GM21717 (cell line): ENCODE data around the gene DIMT1.

ENCODE experiments used
- ATAC-seq: cut with Tn5 transposase; IDR thresholded peaks from one replicate; pipeline ENCODE4 v1.9.1; 2021; ENCODE audit warnings: mild to moderate bottlenecking, moderate library complexity; ENCODE audit not compliant: unreplicated experiment

Gene DIMT1

DNA sequence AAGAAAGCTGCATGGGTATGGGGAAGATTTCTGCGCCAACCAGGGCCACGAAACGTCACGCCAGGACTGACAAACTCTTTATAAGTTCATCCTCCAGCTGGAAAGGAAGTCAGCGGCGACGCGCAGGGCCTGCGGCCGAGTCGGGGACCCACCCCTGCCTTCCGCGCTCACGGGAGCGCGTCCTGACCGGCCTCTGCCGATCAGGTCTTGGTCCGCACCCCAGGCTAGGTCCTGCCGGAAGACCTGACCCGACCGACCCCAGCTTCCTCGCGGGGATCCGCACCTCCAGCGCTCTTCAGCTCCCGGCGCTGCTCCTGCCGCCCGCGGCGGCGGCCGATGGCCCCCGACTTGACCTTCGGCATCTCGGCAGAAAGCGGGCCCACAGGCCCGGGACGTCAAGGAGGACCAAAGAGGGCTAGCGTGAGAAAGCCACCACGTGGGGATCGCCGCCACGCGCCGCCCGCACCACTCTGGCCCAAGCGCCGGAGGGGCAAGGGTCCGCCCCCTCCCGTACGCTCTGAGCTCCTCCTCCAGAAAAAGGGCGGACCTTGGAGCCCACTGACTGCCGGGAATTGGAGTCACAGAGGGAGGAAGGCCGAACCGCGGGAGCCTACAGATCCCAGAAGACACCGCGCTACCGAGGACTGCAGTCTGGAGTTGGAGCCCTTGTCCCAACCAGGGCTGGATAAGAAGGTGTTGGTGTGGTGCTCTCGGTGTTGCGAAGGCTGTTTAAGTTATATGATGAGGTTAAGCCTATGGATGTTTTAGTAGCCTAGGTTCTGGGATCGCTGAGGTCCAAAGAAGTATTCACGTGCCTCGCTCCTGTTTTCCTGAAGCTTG is at the start of gene DIMT1:
TSS of gene DIMT1 (minus strand) at position 495 of the 840 bp plus-strand sequence. CDS start at position 362, 133 bp downstream.
- ATAC-seq: peak; percentile 98

DNA sequence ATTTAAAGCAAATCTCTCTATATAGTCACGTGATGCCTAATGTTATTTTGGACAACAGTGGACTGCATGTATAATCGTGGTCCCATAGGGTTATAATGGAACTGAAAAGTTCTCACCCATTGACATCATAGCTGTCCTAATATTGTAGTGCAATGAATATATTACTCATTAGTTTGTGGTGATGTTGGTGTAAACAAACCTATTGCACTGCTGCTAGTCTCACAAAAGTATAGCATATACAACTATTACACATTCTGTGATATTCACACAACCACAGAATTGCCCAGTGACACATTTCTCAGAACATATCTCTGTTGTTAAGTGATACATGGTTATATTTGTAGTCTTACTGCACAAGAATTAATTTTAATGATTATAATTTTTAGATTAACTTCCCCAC is 46.6 kb upstream of the DIMT1 start:
- ATAC-seq: no peak

DNA sequence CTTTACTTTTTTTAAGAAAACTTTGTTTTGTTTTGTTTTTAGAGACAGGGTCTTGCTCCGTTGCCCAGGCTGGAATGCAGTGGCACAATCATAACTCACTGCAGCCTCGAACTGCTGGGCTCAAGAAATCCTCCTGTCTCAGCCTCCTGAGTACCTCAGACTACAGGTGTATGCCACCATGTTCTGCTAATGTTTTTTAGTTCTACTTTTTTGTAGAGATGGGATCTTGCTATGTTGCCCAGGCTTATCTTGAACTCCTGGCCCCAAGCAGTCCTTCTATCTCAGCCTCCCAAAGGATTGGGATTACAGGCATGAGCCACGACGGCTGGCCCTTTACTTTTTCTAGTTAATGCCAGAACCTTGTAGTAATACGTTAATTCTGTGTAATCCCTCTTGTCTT is 44.8 kb upstream of the DIMT1 start:
- no peak for ATAC-seq

DNA sequence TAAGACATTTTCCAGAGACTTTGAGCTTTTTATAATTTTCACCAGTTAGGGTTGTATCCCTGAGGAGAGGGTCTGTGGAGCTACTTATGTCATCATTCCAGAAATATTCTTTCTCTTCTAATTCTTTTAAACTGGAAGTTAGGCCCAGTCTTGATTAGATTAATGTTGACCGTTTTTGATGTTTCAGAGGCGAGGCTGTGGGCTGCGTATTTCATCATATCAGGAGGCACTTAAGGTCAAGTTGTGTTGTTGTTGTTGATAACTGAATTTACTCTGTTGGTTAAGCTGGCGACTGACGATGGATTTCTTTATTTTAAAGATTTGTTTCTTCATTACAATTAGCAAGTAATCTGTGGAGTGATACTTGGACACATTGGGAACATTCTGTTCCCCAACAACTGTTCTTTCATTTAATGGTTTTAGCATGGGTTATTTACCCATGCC is 28.9 kb upstream of the DIMT1 start:
- no peak for ATAC-seq

DNA sequence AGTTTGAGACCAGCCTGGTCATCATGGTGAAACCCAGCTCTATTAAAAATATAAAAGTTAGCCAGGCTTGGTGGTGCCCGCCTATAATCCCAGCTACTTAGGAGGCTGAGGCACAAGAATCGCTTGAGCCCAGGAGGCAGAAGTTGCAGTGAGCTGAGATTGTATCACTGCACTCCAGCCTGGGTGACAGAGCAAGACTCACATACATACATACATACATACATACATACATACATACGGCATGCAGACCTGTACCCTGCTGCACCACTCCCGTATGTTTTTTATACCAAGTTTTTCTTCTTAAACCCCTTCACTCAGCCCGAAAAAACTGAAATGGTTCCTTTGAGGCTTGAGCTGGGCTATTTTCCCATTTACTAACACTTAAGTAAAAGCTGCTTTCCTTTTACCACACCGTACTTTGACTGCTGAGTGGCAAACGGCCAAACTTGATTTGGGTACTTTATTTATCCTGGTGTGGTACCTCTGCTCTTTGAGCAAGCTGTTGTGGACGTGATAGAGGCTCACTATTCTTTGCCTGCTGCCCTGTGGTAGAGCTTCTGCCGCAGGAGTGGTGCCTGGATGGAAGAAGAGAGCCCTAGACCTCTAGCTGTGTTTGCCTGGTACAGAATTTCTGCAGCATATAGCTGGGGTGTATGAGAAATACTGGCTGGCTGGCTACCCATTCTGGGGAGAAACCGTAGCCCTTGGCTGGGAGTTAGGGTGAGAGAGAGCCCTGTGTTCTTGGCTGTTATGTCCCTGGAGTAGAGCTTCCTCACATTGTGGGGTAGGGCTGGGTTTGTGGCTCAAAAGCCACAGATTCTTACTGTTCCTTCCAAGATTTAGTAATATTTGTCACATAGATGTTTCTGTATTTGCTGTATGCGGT is 28.3 kb upstream of the DIMT1 start:
- ATAC-seq: no peak

DNA sequence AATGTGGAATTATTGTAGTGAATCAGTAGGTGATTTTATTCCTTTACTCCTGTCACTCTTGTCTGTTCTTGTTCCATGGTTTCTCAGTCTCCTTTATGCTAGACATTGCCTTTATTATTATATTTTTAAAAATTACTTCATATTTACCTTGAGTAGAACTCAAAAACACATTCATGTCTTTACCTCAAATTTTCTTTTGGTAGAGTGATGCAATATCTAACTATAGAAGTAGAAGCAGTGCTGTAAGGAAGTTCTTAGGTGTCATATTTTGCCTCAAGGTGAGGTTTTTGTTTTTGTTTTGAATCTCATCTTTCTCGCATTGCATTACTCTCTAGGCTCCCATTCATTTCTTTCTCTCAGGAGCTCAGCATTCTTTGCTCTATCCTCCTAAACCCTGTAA is 21.1 kb upstream of the DIMT1 start:
- no peak for ATAC-seq

DNA sequence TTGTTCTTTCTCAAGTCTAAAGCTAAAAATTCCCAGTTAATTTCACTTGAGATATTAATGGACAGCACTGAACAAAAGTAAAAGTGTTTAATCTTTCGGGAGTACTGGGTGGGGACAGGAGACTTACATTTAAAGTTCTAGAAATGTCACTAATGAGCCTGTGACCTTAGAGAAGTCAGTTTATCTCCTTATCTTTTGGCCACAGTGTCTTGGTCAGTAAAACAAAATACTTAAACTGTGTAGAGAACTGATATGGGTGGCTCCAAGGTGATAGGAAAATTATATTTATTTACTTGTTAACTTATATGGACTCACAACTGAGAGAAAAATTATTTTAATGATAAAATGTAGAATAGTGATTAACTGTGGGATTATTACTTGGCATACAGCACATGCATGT is 17.7 kb upstream of the DIMT1 start:
- no peak for ATAC-seq

DNA sequence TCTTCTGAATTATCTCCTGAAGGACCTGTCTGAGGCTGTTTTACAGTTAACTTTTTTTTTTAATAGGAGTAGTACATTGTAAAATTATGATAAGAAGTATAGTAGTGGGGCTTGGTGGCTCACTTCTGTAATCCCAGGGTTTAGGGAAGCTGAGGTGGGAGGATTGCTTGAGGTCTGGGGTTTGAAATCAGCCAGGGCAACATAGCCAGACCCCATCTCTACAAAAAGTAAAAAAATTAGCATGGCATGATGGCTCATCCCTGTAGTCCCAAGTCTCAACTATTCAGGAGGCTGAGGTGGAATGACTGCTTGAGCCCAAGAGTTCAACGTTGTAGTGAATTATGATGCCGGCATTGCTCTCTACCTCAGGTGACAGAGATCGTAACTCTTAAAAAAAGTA is 15.9 kb upstream of the DIMT1 start:
- no peak for ATAC-seq

DNA sequence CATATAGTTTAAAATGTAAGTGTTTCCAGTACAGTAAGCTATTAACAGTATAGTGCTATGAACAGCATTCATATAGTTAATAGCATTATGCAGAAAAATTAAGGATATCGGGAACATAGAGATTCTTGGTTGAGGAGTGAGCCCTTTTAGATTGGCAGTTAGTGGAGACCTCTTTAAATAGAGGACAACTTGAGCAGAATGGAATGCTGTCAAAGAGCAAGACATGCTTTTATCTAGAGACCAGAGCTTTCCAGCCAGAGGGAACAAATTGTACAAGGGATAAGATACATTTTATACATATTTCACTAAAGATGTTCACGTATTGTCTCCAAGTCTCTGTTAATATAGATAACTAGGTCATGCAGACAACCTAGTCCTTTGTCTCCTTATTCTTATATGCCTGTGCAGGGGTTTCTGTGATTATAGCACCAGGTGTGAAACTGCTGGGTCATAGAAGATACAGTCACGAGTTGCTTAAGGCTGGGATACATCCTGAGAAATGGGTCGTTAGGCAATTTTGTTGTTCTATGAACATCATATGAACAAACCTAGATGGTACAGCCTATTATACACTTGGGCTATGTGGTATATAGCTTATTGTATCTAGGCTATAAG is 14.9 kb upstream of the DIMT1 start:
- no peak for ATAC-seq

DNA sequence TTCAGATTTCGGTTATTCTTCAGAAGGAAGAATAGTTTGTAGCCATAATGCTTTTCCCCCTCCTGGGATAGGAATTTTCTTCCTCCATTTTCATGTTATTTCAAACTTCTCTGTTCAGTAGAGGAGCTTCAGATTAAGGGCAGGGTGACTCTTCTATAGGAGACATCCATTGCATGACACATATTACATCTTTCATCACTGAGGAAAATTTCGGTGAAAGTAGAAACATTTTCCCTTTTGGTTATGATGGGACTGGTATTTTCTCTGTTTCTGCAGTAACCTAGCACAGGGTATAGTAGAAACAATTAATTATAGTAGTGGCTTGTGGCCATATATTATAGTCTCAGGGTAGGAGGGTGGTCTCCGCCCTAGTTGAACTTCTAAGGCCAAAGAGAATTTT is 10.0 kb upstream of the DIMT1 start:
- no peak for ATAC-seq

DNA sequence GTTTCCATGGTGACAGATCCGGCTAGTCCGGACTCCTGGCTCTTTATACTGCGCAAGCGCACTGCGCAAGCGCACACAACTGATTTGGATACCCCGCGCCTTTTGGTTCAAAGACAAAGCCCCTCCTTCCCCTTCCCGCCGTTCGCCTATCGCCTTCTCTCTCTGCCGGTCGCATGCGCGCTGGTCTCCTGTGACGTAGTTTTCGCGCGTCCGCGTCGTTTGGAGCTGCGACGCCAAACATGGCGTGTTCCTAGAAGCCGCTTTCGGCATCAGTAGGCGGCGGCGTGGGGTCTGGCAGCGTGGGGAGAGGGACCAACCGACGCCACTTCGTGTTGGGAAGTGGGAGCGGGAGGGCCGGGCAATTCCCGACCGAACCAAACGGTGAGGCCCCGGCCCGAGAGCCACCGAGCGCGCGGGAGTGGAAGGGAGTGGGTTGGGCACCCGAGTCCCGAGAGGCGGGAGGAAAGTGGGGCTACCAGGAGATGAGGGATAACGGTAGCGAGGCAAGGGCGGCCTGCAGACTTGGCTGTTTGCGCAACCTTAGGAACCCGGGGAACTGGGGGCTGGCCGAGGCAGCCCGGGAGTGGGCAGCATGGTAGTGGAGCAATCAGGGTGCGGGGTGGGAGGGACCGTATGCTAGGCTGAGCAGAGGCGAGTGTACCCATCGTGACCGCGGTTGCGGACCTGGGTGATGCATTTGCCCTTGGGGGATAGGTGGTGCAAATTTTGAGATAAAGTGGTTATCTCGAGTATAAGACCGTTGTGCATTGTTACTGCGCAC is 9.0 kb upstream of the DIMT1 start, which contains the start of gene IPO11:
TSS of gene IPO11 (plus strand) at position 215 of the 781 bp plus-strand sequence. CDS start 24,517 bp downstream, outside the sequence.
- peak; percentile 95 for ATAC-seq

DNA sequence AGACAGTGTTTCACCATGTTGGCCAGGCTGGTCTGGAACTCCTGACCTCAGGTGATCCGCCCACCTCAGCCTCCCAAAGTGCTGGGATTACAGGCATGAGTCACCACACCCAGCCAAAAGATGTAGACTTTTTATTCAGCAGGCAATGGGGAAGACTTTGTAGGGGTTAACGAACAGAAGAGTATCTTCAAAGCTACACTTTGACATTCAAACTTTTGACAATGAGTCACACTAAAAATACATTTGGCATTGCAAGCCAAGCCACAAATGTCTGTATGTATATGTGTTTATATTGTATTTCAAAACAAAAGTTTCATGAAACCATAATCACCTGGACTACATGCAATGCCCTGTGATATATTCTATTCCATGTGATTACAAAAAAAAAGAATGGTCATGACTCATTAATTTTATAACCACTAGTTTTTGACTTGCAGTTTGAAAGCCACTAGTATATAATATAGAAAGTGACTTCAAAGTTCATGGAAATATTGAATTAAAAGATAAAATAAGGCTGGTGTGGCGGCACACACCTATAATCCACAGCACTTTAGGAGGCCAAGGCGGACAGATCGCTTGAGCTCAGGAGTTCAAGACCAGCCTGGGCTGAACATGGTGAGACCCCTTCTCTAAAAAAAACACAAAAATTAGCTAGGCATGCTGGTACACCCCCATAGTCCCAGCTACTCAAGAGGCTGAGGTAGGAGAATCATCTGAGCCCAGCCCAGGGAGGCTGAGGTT is 8.3 kb downstream of the DIMT1 start:
- ATAC-seq: no peak

DNA sequence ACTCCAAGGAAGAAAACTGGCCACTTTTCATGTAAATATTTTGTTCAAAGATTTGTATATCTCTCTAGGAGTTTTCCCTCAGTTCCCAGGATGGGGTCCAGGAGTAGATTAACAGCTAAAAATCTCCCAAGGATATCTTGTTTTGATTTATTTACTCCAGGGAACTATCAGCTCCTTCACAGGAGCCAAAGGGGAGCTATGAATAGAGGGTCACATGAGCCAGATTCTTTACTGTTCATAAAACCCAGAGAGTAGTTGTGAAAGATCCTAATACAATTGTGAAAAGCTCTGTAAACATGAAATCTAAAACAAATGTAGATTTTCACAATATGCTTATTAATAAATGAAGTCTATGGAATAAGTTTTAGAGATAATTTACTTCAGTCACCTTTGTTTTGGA is 16.9 kb downstream of the DIMT1 start:
- no peak for ATAC-seq

DNA sequence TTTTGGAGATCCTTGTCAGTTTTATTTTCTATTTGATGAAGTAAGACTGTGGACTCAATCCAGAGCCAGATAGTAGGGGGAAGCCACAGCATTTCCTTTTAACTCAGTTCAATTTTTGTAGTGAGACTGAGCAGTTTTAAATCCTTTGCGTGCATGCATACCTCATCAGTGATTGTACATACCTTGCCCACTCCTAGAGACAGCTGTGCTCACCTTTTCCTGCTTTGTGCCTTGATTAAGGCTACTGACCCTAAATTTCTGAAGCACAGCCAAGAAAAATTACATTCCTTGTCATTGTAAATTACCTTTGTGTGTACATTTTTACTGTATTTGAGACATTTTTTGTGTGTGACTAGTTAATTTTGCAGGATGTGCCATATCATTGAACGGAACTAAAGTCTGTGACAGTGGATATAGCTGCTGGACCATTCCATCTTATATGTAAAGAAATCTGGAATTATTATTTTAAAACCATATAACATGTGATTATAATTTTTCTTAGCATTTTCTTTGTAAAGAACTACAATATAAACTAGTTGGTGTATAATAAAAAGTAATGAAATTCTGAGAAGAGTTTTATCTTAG is 17.8 kb downstream of the DIMT1 start:
- no peak for ATAC-seq

DNA sequence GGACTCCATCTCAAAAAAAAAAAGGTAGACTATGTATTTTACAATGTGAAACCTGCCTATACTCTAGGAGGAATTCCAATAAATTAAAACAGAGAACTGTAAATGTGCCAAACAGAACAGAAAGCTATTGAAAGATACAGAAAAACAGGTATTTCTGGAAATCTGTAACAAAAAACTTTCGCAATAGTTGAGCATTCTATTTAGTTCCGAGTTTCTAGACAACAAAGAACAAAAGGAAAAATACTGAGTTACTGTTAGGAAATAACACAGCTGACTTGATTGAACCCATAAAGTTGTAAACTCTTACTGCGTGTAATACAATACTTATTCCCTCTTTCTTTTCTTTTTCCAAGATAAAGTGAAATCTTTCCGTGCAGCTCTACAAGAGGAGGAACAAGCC is 18.6 kb downstream of the DIMT1 start:
- no peak for ATAC-seq

DNA sequence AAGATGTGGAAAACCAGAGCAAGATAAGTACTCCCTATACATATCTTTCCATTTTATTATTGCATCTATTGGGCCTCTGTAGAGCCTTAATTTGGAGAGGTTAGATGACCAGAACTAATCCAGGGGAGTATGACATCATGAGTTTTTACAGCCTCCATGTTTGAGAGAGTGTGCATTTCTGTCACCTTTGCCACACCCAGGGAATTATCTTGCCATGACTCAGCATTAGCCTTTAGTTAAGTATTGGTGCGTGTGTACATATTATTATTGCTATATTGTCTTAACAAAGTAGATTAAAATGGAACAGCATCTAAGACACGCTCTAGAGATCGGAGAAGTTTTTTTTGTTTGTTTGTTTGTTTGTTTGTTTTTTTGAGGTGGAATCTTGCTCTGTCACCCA is 27.6 kb downstream of the DIMT1 start:
- ATAC-seq: no peak

DNA sequence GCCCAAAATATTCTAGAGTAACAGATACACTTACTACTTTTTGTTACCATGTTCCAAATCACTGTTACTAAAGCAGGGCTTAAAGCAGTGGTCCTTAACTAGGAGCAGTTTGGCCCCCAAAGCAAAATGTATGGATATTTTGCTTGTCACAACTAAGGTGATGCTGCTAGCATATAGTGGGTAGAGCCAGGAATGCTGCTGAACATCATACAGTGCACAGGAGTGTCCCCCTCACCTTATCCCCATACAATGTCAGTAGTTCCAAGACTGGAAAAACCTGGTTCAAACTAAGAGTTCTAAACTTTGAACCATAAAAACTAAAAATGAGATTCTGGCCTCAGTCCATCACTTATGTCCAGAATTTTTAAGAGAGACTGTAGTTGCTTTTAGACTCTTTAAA is 28.1 kb downstream of the DIMT1 start:
- ATAC-seq: no peak

DNA sequence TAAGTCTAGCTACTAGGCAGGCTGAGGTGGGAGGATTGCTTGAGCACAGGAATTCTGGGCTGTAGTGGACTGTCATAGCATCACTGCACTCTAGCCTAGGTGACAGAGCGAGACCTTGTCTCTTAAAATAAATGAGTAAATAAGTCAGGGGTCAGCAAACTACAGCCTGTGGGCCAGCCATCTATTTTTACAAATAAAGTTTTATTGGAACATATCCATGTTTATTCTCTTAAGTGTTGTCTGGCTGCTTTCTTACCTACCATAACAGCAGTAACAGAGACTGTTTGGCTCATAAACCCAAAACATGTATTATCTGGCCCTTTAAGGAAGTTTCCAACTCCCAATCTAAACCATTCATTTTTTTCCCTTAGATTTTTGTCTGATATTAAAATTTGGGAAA is 29.6 kb downstream of the DIMT1 start:
- ATAC-seq: no peak

DNA sequence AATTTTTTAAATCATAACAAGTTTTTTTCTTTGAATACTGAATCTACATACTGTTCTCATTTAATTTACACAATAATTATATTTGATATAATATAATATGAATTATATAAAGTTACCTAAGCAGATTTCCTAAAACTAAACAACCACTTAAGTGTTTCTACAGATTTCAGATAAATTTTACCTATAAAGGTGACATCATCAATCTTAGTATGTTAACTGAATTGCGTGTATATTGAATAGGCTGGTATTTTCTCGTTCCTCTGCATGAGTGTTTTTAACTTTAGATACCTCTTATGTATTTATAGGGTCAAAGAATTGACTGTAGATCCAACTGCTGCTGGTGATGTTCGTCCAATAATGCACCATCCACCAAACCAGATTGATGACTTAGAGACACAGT is 30.3 kb downstream of the DIMT1 start:
- ATAC-seq: no peak

DNA sequence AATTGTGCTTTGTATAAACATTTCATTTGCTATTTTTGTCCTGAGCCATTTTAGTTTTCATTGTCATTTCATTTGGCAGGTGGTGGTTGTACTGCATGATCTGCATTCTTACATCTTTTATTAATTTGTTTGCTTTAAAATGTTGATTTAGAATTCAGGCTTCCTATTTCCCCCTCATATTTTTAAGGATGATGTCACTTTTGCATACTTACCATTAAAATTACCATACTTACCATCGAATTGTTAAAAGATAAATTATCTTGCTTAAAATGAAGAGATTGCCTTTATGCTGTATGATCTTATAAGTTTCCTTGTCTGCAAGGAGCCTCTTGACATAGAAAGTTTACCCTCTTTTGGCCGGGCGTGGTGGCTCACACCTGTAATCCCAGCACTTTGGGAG is 31.1 kb downstream of the DIMT1 start:
- ATAC-seq: no peak
